HCT116 (cell line): Measurements from ENCODE around the gene ABCA1. TPM values are rescaled to one million over a fixed set of nuclear protein-coding genes. Genes with fewer than 3 reads are reported as not detected.

Experiments used
- ATAC-seq: fragments of 200-7000 bp; cut with Tn5 transposase; 2 replicates; pipeline ENCODE4 v1.9.1; 2020; ENCODE audit warnings: mild to moderate bottlenecking, moderate library complexity
- BruUV-seq: library from RNA; stranded (reverse); fragments of 400-500 nt; replicated peaks from 2 replicates; lab custom pipeline; 2021; lab: Mats Ljungman, UMichigan
- CTCF ChIA-PET: fragments of 300-600 bp; sonication (Branson Sonifier 250); formaldehyde crosslinking; loops from one replicate; lab custom pipeline; 2021; ENCODE audit warnings: antibody characterized with exemption; lab: Charles Lee
- POLR2A ChIA-PET: fragments of 300-600, 350-600 bp; sonication (Branson Sonifier 250); formaldehyde crosslinking; loops from one replicate; lab custom pipeline; 2021; ENCODE audit warnings: antibody characterized with exemption; lab: Charles Lee
- RAD21 ChIA-PET, 2 experiments: fragments of 300-600 bp; sonication (Branson Sonifier 250); formaldehyde crosslinking; loops; one replicate each; lab custom pipeline; 2023; ENCODE audit warnings: low total read pairs in 2 of 2; ENCODE audit not compliant: uncharacterized antibody in 2 of 2, unreplicated experiment in 2 of 2, low non-redundant PET in 1 of 2; lab: Charles Lee
- DNase-seq: peaks from one replicate; pipeline ENCODE4 v3.0.0-alpha.2; 2010; ENCODE audit warnings: low read depth, low spot score
- H2AFZ ChIP-seq: fragments of 200-600 bp; shearing (Covaris generic), sonication (generic); 2 replicates; pipeline ENCODE4 v1.6.1; 2017; ENCODE audit warnings: low read depth, mixed run types, mixed read lengths, antibody characterized with exemption, low read length; ENCODE audit not compliant: poor library complexity, severe bottlenecking
- H3K27ac ChIP-seq: 2 replicates; pipeline ENCODE4 v1.5.1; 2012; ENCODE audit warnings: low read depth, low read length
- H3K27me3 ChIP-seq: fragments of 200-600 bp; sonication (generic); 2 replicates; pipeline ENCODE4 v1.6.1; 2016; ENCODE audit warnings: mixed run types, low read length, mixed read lengths; ENCODE audit not compliant: insufficient read depth
- H3K36me3 ChIP-seq, 2 experiments: fragments of 200-500 bp in 1 of 2; fragments of 200-600 bp in 1 of 2; sonication (Bioruptor generic) in 1 of 2; sonication (generic) in 1 of 2; 2 replicates each; pipeline versions ENCODE4 v1.5.1 to v1.6.1; 2014 to 2016; ENCODE audit warnings: low read length in 2 of 2, inconsistent platforms in 1 of 2, mixed read lengths in 1 of 2, mixed run types in 1 of 2; ENCODE audit not compliant: insufficient read depth in 2 of 2, control insufficient read depth in 1 of 2
- H3K4me1 ChIP-seq, 2 experiments: fragments of 200-600 bp in 1 of 2; sonication (generic) in 1 of 2; 2 replicates each; pipeline versions ENCODE4 v1.5.1 to v1.6.1; 2012 to 2017; ENCODE audit warnings: low read length in 2 of 2, inconsistent platforms in 1 of 2, mild to moderate bottlenecking in 1 of 2, mixed read lengths in 1 of 2, mixed run types in 1 of 2, moderate library complexity in 1 of 2; ENCODE audit not compliant: insufficient read depth in 2 of 2, control insufficient read depth in 1 of 2
- H3K4me2 ChIP-seq: fragments of 200-600 bp; sonication (generic); 2 replicates; pipeline ENCODE4 v1.6.1; 2017; ENCODE audit warnings: mixed run types, low read length, mixed read lengths
- H3K4me3 ChIP-seq, 2 experiments: fragments of 200-600 bp in 1 of 2; sonication (generic) in 1 of 2; replicated peaks in 1 of 2; 2 replicates each; pipeline ENCODE4 v1.5.1; 2011 to 2016; ENCODE audit warnings: low read length in 2 of 2, control low read depth in 1 of 2, low read depth in 1 of 2, mild to moderate bottlenecking in 1 of 2, mixed read lengths in 1 of 2, mixed run types in 1 of 2
- H3K79me2 ChIP-seq: fragments of 200-600 bp; sonication (generic); 2 replicates; pipeline ENCODE4 v1.6.1; 2017; ENCODE audit warnings: mild to moderate bottlenecking, mixed run types, low read length, moderate library complexity, mixed read lengths; ENCODE audit not compliant: insufficient read depth
- H3K9ac ChIP-seq: fragments of 200-600 bp; sonication (generic); 2 replicates; pipeline ENCODE4 v1.6.1; 2016; ENCODE audit warnings: low read length, mixed read lengths
- H3K9me2 ChIP-seq: fragments of 200-600 bp; sonication (generic), shearing (Covaris generic); 2 replicates; pipeline ENCODE4 v1.6.1; 2017; ENCODE audit warnings: mixed run types, mild to moderate bottlenecking, moderate library complexity; ENCODE audit not compliant: insufficient read depth
- H3K9me3 ChIP-seq, 2 experiments: fragments of 200-500 bp in 1 of 2; fragments of 200-600 bp in 1 of 2; sonication (Bioruptor generic) in 1 of 2; sonication (generic) in 1 of 2; 2 replicates each; pipeline ENCODE4 v1.6.1; 2014 to 2017; ENCODE audit warnings: low read length in 2 of 2, mixed read lengths in 2 of 2, inconsistent platforms in 1 of 2, low read depth in 1 of 2, mild to moderate bottlenecking in 1 of 2, mixed run types in 1 of 2, moderate library complexity in 1 of 2; ENCODE audit not compliant: control insufficient read depth in 1 of 2, insufficient read depth in 1 of 2
- H4K20me1 ChIP-seq: fragments of 200-600 bp; sonication (generic), shearing (Covaris generic); 2 replicates; pipeline ENCODE4 v1.6.1; 2017; ENCODE audit warnings: mixed run types, mild to moderate bottlenecking, moderate library complexity; ENCODE audit not compliant: insufficient read depth
- CBX3 ChIP-seq: IDR thresholded peaks from 2 replicates; pipeline ENCODE4 v1.6.1; 2012; ENCODE audit warnings: low read depth
- CEBPB ChIP-seq: IDR thresholded peaks from 2 replicates; pipeline ENCODE4 v1.6.1; 2012; ENCODE audit warnings: low read depth
- EZH2 ChIP-seq: fragments of 200-600 bp; sonication (generic); IDR thresholded peaks from 2 replicates; pipeline ENCODE4 v1.6.1; 2017; ENCODE audit warnings: antibody characterized with exemption, mixed run types
- EZH2phosphoT487 ChIP-seq: fragments of 200-600 bp; IDR thresholded peaks from 2 replicates; pipeline ENCODE4 v1.6.1; 2018; ENCODE audit warnings: antibody characterized with exemption, borderline replicate concordance
- FOSL1 ChIP-seq: IDR thresholded peaks from 2 replicates; pipeline ENCODE4 v1.6.1; 2012; ENCODE audit warnings: low read depth
- RAD21 ChIP-seq: IDR thresholded peaks from 2 replicates; pipeline ENCODE4 v1.6.1; 2012; ENCODE audit warnings: low read depth, mild to moderate bottlenecking
- SIN3A ChIP-seq: IDR thresholded peaks from 2 replicates; pipeline ENCODE4 v1.6.1; 2012; ENCODE audit warnings: low read depth
- YY1 ChIP-seq: IDR thresholded peaks from 2 replicates; pipeline ENCODE4 v1.6.1; 2011; ENCODE audit warnings: low read length, low read depth, moderate library complexity, mild to moderate bottlenecking; ENCODE audit not compliant: insufficient replicate concordance; ENCODE audit errors: extremely low read depth
- ZFX ChIP-seq: fragments of 450-650 bp; IDR thresholded peaks from 2 replicates; pipeline ENCODE4 v1.6.1; 2017
- ZNF274 ChIP-seq: fragments of 200-500 bp; sonication (Bioruptor generic); IDR thresholded peaks from 2 replicates; pipeline ENCODE4 v1.6.1; 2014; ENCODE audit warnings: mild to moderate bottlenecking, low read depth, low read length, inconsistent platforms
- intact Hi-C: fragments of 100-400 bp; cut with micrococcal nuclease; formaldehyde crosslinking; loops from 2 replicates; pipeline ENCODE4 v1.10.0; 2022
- total RNA-seq: library from RNA; stranded (reverse); gene quantifications from one replicate; pipeline ENCODE4 v1.2.1, GENCODE V29; 2021; ENCODE audit not compliant: unreplicated experiment
- TF ChIP-seq, protein P1 (sequence below): IDR thresholded peaks from 2 replicates; pipeline ENCODE4 v1.6.1; 2011; ENCODE audit warnings: mild to moderate bottlenecking, low read length, moderate library complexity; ENCODE audit not compliant: insufficient replicate concordance; ENCODE audit errors: extremely low read depth
- TF ChIP-seq, protein P2 (sequence below): IDR thresholded peaks from 2 replicates; pipeline ENCODE4 v1.6.1; 2012
- TF ChIP-seq, protein P3 (sequence below): IDR thresholded peaks from 2 replicates; pipeline ENCODE4 v1.6.1; 2012
- TF ChIP-seq, protein P4 (sequence below): IDR thresholded peaks from 2 replicates; pipeline ENCODE4 v1.6.1; 2012; ENCODE audit warnings: low read depth

Gene ABCA1
- total RNA-seq, 1 experiment from 2014 or later, result 0.89 TPM

DNA sequence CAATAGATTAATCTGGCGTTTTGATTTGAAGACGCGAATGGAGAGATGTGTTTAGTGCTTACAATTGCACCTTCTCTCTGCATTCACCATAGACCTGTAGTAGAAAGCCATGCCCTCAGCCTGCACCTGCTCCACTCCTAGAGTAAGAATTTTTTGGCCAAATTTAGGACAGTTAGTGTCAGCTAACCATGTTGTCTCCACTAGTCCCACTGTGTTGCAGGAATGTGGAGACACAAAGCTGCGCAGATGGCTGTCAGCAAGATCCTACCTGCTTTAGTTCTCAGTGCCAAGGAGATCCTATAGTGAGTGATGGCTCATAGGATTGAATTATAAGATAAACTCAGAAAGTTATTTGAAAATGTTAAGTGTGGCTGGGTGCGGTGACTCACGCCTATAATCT lies 35.1 kb upstream of the ABCA1 start:
- Histone ChIP-seq H3K4me2 (no peak overlapping the region), H3K27ac (no peak overlapping the region), H2AFZ (no peak overlapping the region), H3K9me2 (no peaks in the 10 kb centered on the region), H3K9me3 (no peaks in the 10 kb centered on the region), H3K9ac (no peak overlapping the region), H3K27me3 (no peaks in the 10 kb centered on the region), H3K36me3 (no peaks in the 10 kb centered on the region), H3K4me1 (peaks cover 0 to 10% of the 10 kb centered on the region in 2 experiments; a peak in 2 of 4 replicates), H3K79me2 (no peaks in the 10 kb centered on the region), H3K4me3 (no peak overlapping the region), H4K20me1 (no peaks in the 10 kb centered on the region)
- no peak for ATAC-seq
- ChIA-PET POLR2A (no interaction called here), CTCF (interaction anchor here (0.6 kb wide), 1 partner anchor 453 kb away, joined by 4 read pairs; no protein-coding TSS in a partner anchor), RAD21 (no interaction called here)
- BruUV-seq, result no TSS peak
- no peak for DNase-seq
- no peak for TF ChIP-seq RAD21
- TF ChIP-seq EZH2, result no peak
- intact Hi-C loops, result no loop called here

DNA sequence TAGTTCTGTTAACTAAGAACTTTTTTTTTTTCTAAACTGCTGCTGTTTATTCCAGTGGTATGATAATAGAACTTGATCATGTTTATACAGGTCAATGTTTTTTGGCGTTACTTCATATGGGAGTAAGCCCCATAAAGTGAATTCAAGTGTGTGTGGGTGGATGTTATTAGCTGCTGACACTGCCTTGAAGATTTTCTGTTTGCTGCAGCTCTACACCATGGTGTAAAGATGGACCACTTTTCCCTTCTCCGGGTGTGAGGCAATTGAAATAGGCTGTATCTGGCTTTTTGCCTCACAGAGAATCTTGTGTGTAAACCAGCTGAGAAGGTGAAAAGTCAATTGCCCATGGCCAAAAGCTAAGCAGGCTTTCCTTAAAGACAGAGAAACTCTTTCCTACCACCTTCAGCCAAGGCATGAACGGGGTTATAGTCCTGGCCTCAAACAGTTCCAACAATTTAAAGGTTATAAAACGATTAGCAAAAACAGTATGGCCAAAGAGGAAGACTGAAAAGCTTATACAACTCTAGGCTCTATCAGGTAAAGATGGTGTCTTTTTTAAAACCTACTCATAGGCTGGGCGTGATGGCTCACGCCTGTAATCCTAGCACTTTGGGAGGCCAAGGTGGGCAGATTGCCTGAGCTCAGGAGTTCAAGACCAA lies 33.9 kb upstream of the ABCA1 start:
- ChIA-PET POLR2A (no interaction called here), RAD21 (no interaction called here), CTCF (no interaction called here)
- Histone ChIP-seq H3K9me3 (no peaks in the 10 kb centered on the region), H3K4me1 (peaks cover 0 to 4% of the 10 kb centered on the region in 2 experiments; a peak in 2 of 4 replicates), H3K9ac (no peak overlapping the region), H2AFZ (no peak overlapping the region), H3K27me3 (no peaks in the 10 kb centered on the region), H3K4me2 (peak overlapping the region; percentile 23; the same call in 1 of the 2 replicates), H4K20me1 (no peaks in the 10 kb centered on the region), H3K9me2 (no peaks in the 10 kb centered on the region), H3K27ac (no peak overlapping the region), H3K4me3 (no peak overlapping the region), H3K36me3 (no peaks in the 10 kb centered on the region), H3K79me2 (no peaks in the 10 kb centered on the region)
- BruUV-seq, result no TSS peak
- ATAC-seq (no peak), DNase-seq (no peak)
- intact Hi-C loops, result no loop called here
- TF ChIP-seq CBX3 (no peak), CEBPB (no peak), YY1 (no peak), ZNF274 (no peak), SIN3A (no peak), ZFX (no peak), EZH2phosphoT487 (no peak), FOSL1 (no peak)
- TF ChIP-seq, protein P1, sequence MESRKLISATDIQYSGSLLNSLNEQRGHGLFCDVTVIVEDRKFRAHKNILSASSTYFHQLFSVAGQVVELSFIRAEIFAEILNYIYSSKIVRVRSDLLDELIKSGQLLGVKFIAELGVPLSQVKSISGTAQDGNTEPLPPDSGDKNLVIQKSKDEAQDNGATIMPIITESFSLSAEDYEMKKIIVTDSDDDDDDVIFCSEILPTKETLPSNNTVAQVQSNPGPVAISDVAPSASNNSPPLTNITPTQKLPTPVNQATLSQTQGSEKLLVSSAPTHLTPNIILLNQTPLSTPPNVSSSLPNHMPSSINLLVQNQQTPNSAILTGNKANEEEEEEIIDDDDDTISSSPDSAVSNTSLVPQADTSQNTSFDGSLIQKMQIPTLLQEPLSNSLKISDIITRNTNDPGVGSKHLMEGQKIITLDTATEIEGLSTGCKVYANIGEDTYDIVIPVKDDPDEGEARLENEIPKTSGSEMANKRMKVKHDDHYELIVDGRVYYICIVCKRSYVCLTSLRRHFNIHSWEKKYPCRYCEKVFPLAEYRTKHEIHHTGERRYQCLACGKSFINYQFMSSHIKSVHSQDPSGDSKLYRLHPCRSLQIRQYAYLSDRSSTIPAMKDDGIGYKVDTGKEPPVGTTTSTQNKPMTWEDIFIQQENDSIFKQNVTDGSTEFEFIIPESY, result no peak
- TF ChIP-seq, protein P2, sequence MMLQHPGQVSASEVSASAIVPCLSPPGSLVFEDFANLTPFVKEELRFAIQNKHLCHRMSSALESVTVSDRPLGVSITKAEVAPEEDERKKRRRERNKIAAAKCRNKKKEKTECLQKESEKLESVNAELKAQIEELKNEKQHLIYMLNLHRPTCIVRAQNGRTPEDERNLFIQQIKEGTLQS, result no peak
- TF ChIP-seq, protein P3, sequence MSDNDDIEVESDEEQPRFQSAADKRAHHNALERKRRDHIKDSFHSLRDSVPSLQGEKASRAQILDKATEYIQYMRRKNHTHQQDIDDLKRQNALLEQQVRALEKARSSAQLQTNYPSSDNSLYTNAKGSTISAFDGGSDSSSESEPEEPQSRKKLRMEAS, result no peak
- TF ChIP-seq, protein P4, sequence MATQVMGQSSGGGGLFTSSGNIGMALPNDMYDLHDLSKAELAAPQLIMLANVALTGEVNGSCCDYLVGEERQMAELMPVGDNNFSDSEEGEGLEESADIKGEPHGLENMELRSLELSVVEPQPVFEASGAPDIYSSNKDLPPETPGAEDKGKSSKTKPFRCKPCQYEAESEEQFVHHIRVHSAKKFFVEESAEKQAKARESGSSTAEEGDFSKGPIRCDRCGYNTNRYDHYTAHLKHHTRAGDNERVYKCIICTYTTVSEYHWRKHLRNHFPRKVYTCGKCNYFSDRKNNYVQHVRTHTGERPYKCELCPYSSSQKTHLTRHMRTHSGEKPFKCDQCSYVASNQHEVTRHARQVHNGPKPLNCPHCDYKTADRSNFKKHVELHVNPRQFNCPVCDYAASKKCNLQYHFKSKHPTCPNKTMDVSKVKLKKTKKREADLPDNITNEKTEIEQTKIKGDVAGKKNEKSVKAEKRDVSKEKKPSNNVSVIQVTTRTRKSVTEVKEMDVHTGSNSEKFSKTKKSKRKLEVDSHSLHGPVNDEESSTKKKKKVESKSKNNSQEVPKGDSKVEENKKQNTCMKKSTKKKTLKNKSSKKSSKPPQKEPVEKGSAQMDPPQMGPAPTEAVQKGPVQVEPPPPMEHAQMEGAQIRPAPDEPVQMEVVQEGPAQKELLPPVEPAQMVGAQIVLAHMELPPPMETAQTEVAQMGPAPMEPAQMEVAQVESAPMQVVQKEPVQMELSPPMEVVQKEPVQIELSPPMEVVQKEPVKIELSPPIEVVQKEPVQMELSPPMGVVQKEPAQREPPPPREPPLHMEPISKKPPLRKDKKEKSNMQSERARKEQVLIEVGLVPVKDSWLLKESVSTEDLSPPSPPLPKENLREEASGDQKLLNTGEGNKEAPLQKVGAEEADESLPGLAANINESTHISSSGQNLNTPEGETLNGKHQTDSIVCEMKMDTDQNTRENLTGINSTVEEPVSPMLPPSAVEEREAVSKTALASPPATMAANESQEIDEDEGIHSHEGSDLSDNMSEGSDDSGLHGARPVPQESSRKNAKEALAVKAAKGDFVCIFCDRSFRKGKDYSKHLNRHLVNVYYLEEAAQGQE, result no peak
